GM12878 (cell line): ENCODE measurements around the gene TMEM132D. TPM values are rescaled to one million over a fixed set of nuclear protein-coding genes. Genes with fewer than 3 reads are reported as not detected.

Experiments
- ATAC-seq: fragments of 200-7000 bp; cut with Tn5 transposase; 3 replicates; pipeline ENCODE4 v1.9.1; 2020; ENCODE audit warnings: mild to moderate bottlenecking, moderate library complexity
- BruUV-seq: library from RNA; stranded (reverse); fragments of 400-500 nt; replicated peaks from 2 replicates; lab custom pipeline; 2021; lab: Mats Ljungman, UMichigan
- CTCF ChIA-PET: fragments of 300-600 bp; sonication (Branson Sonifier 250); formaldehyde crosslinking; extraction: SDS; loops from one replicate; lab custom pipeline; 2021; ENCODE audit warnings: inconsistent platforms; lab: Yijun Ruan, JAX
- POLR2A ChIA-PET: fragments of 350-600 bp; formaldehyde crosslinking; extraction: SDS; loops from one replicate; lab custom pipeline; 2021; ENCODE audit warnings: inconsistent platforms; lab: Charles Lee
- RAD21 ChIA-PET: fragments of 300-600 bp; sonication (Branson Sonifier 250); formaldehyde crosslinking; loops from one replicate; lab custom pipeline; 2023; ENCODE audit warnings: antibody characterized with exemption; ENCODE audit not compliant: unreplicated experiment; lab: Charles Lee
- SMC1A ChIA-PET: fragments of 300-600 bp; sonication (Branson Sonifier 250); formaldehyde crosslinking; loops from one replicate; lab custom pipeline; 2023; ENCODE audit not compliant: unreplicated experiment, uncharacterized antibody; lab: Charles Lee
- DNase-seq: peaks from one replicate; pipeline ENCODE4 v3.0.0-alpha.2; 2011; ENCODE audit warnings: low read depth, low spot score
- FAIRE-seq: peaks from 3 replicates; lab custom pipeline; 2011; peaks lifted over from hg19 to GRCh38; lab: Jason Lieb, UNC
- H2AFZ ChIP-seq: 2 replicates; pipeline ENCODE4 v1.6.0; 2011; ENCODE audit warnings: low read depth, low read length, control low read depth; ENCODE audit not compliant: control insufficient read depth
- H3K27ac ChIP-seq: 2 replicates; pipeline ENCODE4 v1.5.1; 2011; ENCODE audit warnings: control low read depth; ENCODE audit not compliant: control insufficient read depth, insufficient read depth
- H3K27me3 ChIP-seq, 2 experiments: replicated peaks in 1 of 2; 2 replicates each; pipeline versions ENCODE4 v1.6.0 to v1.6.1; 2011; ENCODE audit warnings: low read length in 1 of 2; ENCODE audit not compliant: control insufficient read depth in 2 of 2, insufficient read depth in 2 of 2
- H3K36me3 ChIP-seq, 2 experiments: 2 replicates each; pipeline ENCODE4 v1.5.1; 2011; ENCODE audit warnings: low read length in 1 of 2; ENCODE audit not compliant: control insufficient read depth in 2 of 2, insufficient read depth in 2 of 2
- H3K4me1 ChIP-seq: 2 replicates; pipeline ENCODE4 v1.6.1; 2011; ENCODE audit warnings: mild to moderate bottlenecking, low read length, moderate library complexity, mixed read lengths; ENCODE audit not compliant: control insufficient read depth, insufficient read depth
- H3K4me2 ChIP-seq: 2 replicates; pipeline ENCODE4 v1.6.0; 2011; ENCODE audit warnings: control low read depth; ENCODE audit not compliant: control insufficient read depth, insufficient read depth
- H3K4me3 ChIP-seq: fragments of 200-600 bp; sonication (generic); 2 replicates; pipeline ENCODE4 v1.5.1; 2016
- H3K79me2 ChIP-seq: 2 replicates; pipeline ENCODE4 v1.6.0; 2011; ENCODE audit warnings: low read length; ENCODE audit not compliant: control insufficient read depth, insufficient read depth
- H3K9ac ChIP-seq: 2 replicates; pipeline ENCODE4 v1.8.0; 2011; ENCODE audit warnings: low read length, control low read depth, mixed read lengths; ENCODE audit not compliant: control insufficient read depth, insufficient read depth
- H3K9me3 ChIP-seq: replicated peaks from 3 replicates; pipeline ENCODE4 v1.5.1; 2011; ENCODE audit warnings: mild to moderate bottlenecking, low read length; ENCODE audit not compliant: control insufficient read depth, insufficient read depth
- H4K20me1 ChIP-seq: 2 replicates; pipeline ENCODE4 v1.6.0; 2011; ENCODE audit not compliant: control insufficient read depth, insufficient read depth
- BHLHE40 ChIP-seq, 2 experiments: fragments of 450-650 bp in 1 of 2; IDR thresholded peaks; 2 replicates each; pipeline ENCODE4 v1.6.1; 2011 to 2017; ENCODE audit warnings: low read depth in 2 of 2, borderline replicate concordance in 1 of 2, improper control_type of control experiment in 1 of 2, low read length in 1 of 2, mild to moderate bottlenecking in 1 of 2
- ESRRA ChIP-seq: IDR thresholded peaks from 2 replicates; pipeline ENCODE4 v1.6.1; 2012; ENCODE audit warnings: mild to moderate bottlenecking, low read length, improper control_type of control experiment
- JUNB ChIP-seq: IDR thresholded peaks from 2 replicates; pipeline ENCODE4 v1.6.1; 2016; ENCODE audit warnings: antibody characterized with exemption, mild to moderate bottlenecking
- NFYB ChIP-seq: IDR thresholded peaks from 2 replicates; pipeline ENCODE4 v1.6.1; 2011; ENCODE audit warnings: low read depth, mild to moderate bottlenecking, low read length, improper control_type of control experiment, moderate library complexity; ENCODE audit not compliant: insufficient read depth
- NRF1 ChIP-seq: conservative IDR thresholded peaks from 2 replicates; pipeline ENCODE4 v1.6.1; 2011; ENCODE audit warnings: mild to moderate bottlenecking, low read depth, low read length, improper control_type of control experiment
- PML ChIP-seq: IDR thresholded peaks from 2 replicates; pipeline ENCODE4 v1.6.1; 2012; ENCODE audit warnings: low read length, inconsistent platforms
- RELA ChIP-seq: fragments of 450-650 bp; IDR thresholded peaks from 2 replicates; pipeline ENCODE4 v1.8.0; 2014; ENCODE audit warnings: borderline replicate concordance; ENCODE audit not compliant: partially characterized antibody
- TARDBP ChIP-seq: IDR thresholded peaks from 2 replicates; pipeline ENCODE4 v1.6.1; 2016; ENCODE audit warnings: borderline replicate concordance
- ZNF217 ChIP-seq: fragments of 450-650 bp; IDR thresholded peaks from 2 replicates; pipeline ENCODE4 v1.6.1; 2017; ENCODE audit warnings: antibody characterized with exemption, mild to moderate bottlenecking
- WGBS: methylation state at CpG from one replicate; pipeline ENCODE4 v1.1.6; 2016; ENCODE audit warnings: low lambda C conversion rate; ENCODE audit not compliant: insufficient replicate concordance, insufficient coverage; ENCODE audit errors: missing lambda C conversion rate; 5-methylcytosine and 5-hydroxymethylcytosine counted together
- in situ Hi-C: fragments of 300-500 bp; cut with MboI; formaldehyde crosslinking; loops from 9 replicates; pipeline ENCODE4 v1.14.3; 2018; ENCODE audit warnings: mixed read lengths
- intact Hi-C: fragments of 100-400 bp; cut with micrococcal nuclease; formaldehyde crosslinking; loops from one replicate; pipeline ENCODE4 v1.14.2; 2022; ENCODE audit not compliant: unreplicated experiment
- polyA plus RNA-seq, 11 experiments: library from polyadenylated mRNA; depleted of rRNA in 4 of 11; unstranded in 6 of 11; stranded (reverse) in 5 of 11; fragments of >200 nt; fragmentation: Nextera tagmentation in 4 of 11; fragmentation: Illumina TruSeq in 1 of 11; extraction: Ambion mirVana in 4 of 11; extraction: Trizol in 1 of 11; gene quantifications; 1 replicate in 1 of 11; 2 replicates in 10 of 11; pipeline versions ENCODE4 v1.2.1 to v1.2.3, GENCODE V29; 2011 to 2016; ENCODE audit warnings: inconsistent platforms in 2 of 11, missing spikeins in 2 of 11, low read depth in 1 of 11
- total RNA-seq, 4 experiments: library from RNA; depleted of rRNA in 3 of 4; stranded (reverse); fragments of >200 nt in 3 of 4; fragmentation: Illumina TruSeq in 1 of 4; extraction: Trizol in 1 of 4; gene quantifications; 2 replicates each; pipeline versions ENCODE4 v1.2.1 to v1.2.3, GENCODE V29; 2013 to 2021
- TF ChIP-seq, protein P1 (sequence below): IDR thresholded peaks from 2 replicates; pipeline ENCODE4 v1.6.1; 2012; ENCODE audit warnings: low read depth, low read length, improper control_type of control experiment
- TF ChIP-seq, protein P2 (sequence below): fragments of 450-650 bp; IDR thresholded peaks from 2 replicates; pipeline ENCODE4 v1.6.1; 2014; ENCODE audit warnings: mild to moderate bottlenecking

The TMEM132D gene
- total and polyA plus RNA-seq, 10 of the 15 experiments (the other 5 are each of a cell fraction or from before 2014, with no cell fraction given) = under 0.01 to 0.12 (median 0.02) TPM; not detected in 3

DNA sequence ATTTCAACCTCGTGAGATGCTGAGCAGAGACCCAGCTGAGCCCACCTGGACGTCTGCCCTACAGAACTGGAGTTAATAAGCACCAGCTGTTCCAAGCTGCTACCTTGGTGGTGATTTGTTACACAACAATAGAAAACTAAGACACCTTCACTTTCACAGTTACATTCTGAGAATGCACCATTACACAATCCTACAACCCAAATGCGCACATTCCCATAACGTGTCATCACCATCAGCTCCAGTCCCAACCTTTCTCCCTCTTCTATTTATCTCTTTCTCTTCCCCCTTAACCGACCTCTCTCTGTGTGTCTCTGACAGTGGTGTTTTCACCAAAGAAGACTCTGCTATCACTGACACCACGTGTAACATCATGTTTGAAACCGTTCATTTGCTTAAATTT lies 91.9 kb downstream of the TMEM132D start:
- no peak for TF ChIP-seq JUNB
- no peak for TF ChIP-seq ESRRA
- TF ChIP-seq, protein P1, sequence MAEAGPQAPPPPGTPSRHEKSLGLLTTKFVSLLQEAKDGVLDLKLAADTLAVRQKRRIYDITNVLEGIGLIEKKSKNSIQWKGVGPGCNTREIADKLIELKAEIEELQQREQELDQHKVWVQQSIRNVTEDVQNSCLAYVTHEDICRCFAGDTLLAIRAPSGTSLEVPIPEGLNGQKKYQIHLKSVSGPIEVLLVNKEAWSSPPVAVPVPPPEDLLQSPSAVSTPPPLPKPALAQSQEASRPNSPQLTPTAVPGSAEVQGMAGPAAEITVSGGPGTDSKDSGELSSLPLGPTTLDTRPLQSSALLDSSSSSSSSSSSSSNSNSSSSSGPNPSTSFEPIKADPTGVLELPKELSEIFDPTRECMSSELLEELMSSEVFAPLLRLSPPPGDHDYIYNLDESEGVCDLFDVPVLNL = no peak
- no peak for TF ChIP-seq RELA
- no peak for TF ChIP-seq BHLHE40 (IDR thresholded peaks at IDR 0.05; ENCODE audit: borderline replicate concordance in 1 of 2, low read depth in 2 of 2, low read length in 1 of 2)
- no peak for DNase-seq
- in situ Hi-C loops (no loop called here), intact Hi-C loops (no loop called here)
- H3K9ac ChIP-seq = no peak overlapping the region
- H3K4me2 ChIP-seq = no peak overlapping the region
- BruUV-seq = no TSS peak
- no peak overlapping the region for H3K27ac ChIP-seq
- H3K9me3 ChIP-seq = no peaks in the 10 kb centered on the region
- CTCF ChIA-PET = no interaction called here
- WGBS = 20% methylated on average over 7 of the region's 7 CpGs
- no peak overlapping the region for H3K4me3 ChIP-seq
- H3K27me3 ChIP-seq = no peaks in the 10 kb centered on the region; a peak in 1 of 4 replicates
- no peaks in the 10 kb centered on the region for H4K20me1 ChIP-seq
- no peak for FAIRE-seq
- H3K4me1 ChIP-seq = no peaks in the 10 kb centered on the region
- POLR2A ChIA-PET = no interaction called here
- H2AFZ ChIP-seq = no peak overlapping the region
- no peaks in the 10 kb centered on the region for H3K36me3 ChIP-seq
- no peak for ATAC-seq
- SMC1A ChIA-PET = no interaction called here
- RAD21 ChIA-PET = no interaction called here
- no peaks in the 10 kb centered on the region for H3K79me2 ChIP-seq

GRCh38 chr12:129807136-129807535 lies 96.7 kb downstream of the TMEM132D start:
- ATAC-seq = no peak
- FAIRE-seq = no peak
- intact Hi-C loops = no loop called here
- H3K9ac ChIP-seq = no peak overlapping the region
- ChIA-PET SMC1A (no interaction called here), CTCF (no interaction called here), POLR2A (no interaction called here), RAD21 (no interaction called here)
- H3K4me1 ChIP-seq = no peaks in the 10 kb centered on the region
- no peak overlapping the region for H3K27ac ChIP-seq
- H3K79me2 ChIP-seq = no peaks in the 10 kb centered on the region
- H3K4me2 ChIP-seq = no peak overlapping the region
- no peaks in the 10 kb centered on the region for H4K20me1 ChIP-seq
- no peaks in the 10 kb centered on the region for H3K27me3 ChIP-seq
- 55% methylated on average over 11 of the region's 11 CpGs for WGBS
- TF ChIP-seq ZNF217 = no peak
- TF ChIP-seq, protein P2, sequence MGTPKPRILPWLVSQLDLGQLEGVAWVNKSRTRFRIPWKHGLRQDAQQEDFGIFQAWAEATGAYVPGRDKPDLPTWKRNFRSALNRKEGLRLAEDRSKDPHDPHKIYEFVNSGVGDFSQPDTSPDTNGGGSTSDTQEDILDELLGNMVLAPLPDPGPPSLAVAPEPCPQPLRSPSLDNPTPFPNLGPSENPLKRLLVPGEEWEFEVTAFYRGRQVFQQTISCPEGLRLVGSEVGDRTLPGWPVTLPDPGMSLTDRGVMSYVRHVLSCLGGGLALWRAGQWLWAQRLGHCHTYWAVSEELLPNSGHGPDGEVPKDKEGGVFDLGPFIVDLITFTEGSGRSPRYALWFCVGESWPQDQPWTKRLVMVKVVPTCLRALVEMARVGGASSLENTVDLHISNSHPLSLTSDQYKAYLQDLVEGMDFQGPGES = no peak
- TF ChIP-seq NRF1 = no peak
- TF ChIP-seq TARDBP = no peak
- TF ChIP-seq NFYB = no peak
- no peak for TF ChIP-seq PML
- no peak overlapping the region for H2AFZ ChIP-seq
- DNase-seq = no peak
- no TSS peak for BruUV-seq
- in situ Hi-C loops = no loop called here
- H3K4me3 ChIP-seq = no peak overlapping the region
- H3K9me3 ChIP-seq = no peaks in the 10 kb centered on the region
- H3K36me3 ChIP-seq = no peaks in the 10 kb centered on the region
